Small intestine (tissue), 7 donors: ENCODE measurements around the gene KLHL1. TPM values are rescaled to one million over a fixed set of nuclear protein-coding genes. Genes with fewer than 3 reads are reported as not detected.

Source experiments
- DNase-seq, 2 donors: peaks; one replicate each; pipeline versions ENCODE4 v3.0.0 to v3.0.0-alpha.2; 2013
- FAIRE-seq: peaks from 2 replicates; lab custom pipeline; 2012; peaks lifted over from hg19 to GRCh38; lab: Jason Lieb, UNC
- H3K27ac ChIP-seq, 3 donors: one replicate each; pipeline ENCODE4 v1.5.1; 2013; ENCODE audit warnings: low read length in 2 of 3, mild to moderate bottlenecking in 2 of 3, control low read depth in 1 of 3, inconsistent platforms in 1 of 3, low read depth in 1 of 3, moderate library complexity in 1 of 3
- H3K27me3 ChIP-seq, 3 donors: one replicate each; pipeline ENCODE4 v1.6.1; 2013; ENCODE audit warnings: low read length in 3 of 3, inconsistent platforms in 1 of 3; ENCODE audit not compliant: control insufficient read depth in 3 of 3, insufficient read depth in 3 of 3
- H3K36me3 ChIP-seq, 3 donors: one replicate each; pipeline ENCODE4 v1.6.1; 2013; ENCODE audit warnings: low read length in 3 of 3, inconsistent platforms in 1 of 3, low read depth in 1 of 3, mild to moderate bottlenecking in 1 of 3, moderate library complexity in 1 of 3; ENCODE audit not compliant: control insufficient read depth in 3 of 3, insufficient read depth in 2 of 3
- H3K4me1 ChIP-seq, 3 donors: one replicate each; pipeline ENCODE4 v1.6.1; 2013; ENCODE audit warnings: low read length in 2 of 3, inconsistent platforms in 1 of 3, low read depth in 1 of 3, mild to moderate bottlenecking in 1 of 3, moderate library complexity in 1 of 3; ENCODE audit not compliant: control insufficient read depth in 3 of 3, insufficient read depth in 2 of 3
- H3K4me3 ChIP-seq, 3 donors: one replicate each; pipeline ENCODE4 v1.5.1; 2013; ENCODE audit warnings: low read length in 3 of 3, control low read depth in 1 of 3, inconsistent platforms in 1 of 3, low read depth in 1 of 3, mild to moderate bottlenecking in 1 of 3, moderate library complexity in 1 of 3
- H3K9me3 ChIP-seq, 2 donors: one replicate each; pipeline ENCODE4 v1.6.1; 2013; ENCODE audit warnings: low read depth in 1 of 2, low read length in 1 of 2; ENCODE audit not compliant: control insufficient read depth in 2 of 2, insufficient read depth in 1 of 2
- WGBS, 3 donors: extraction: QIAGEN DNeasy Blood & Tissue Kit; methylation state at CpG; one replicate each; pipeline ENCODE4 v1.1.7; 2013; 5-methylcytosine and 5-hydroxymethylcytosine counted together
- polyA plus RNA-seq, 4 donors: library from polyadenylated mRNA; stranded (reverse) in 3 of 4; unstranded in 1 of 4; fragments of 200-250 nt in 3 of 4; fragments of 120-200 nt in 1 of 4; gene quantifications; one replicate each; pipeline versions ENCODE4 v1.2.1 to v1.2.3, GENCODE V29; 2013
- donor health status: healthy with polysubstance abuse.
- donor health status: control.
- donor health status: control.
- donor health status: Bipolar disorder and iron deficiency.
- donor health status: healthy.

KLHL1 gene
- polyA plus RNA-seq, 4 donors: 0.04 to 0.06 TPM; not detected in 2

GRCh38 chr13:70042193-70042592 lies 66.1 kb downstream of the KLHL1 start:
- H3K27me3 ChIP-seq: no peaks in the 10 kb centered on the region
- 24 to 53% (median 39%) methylated on average over 4 of the region's 4 CpGs for WGBS, 3 donors
- H3K36me3 ChIP-seq: no peaks in the 10 kb centered on the region
- no peak for FAIRE-seq
- peaks cover 0 to 4% (median 0%) of the 10 kb centered on the region in 3 donors for H3K4me1 ChIP-seq
- H3K9me3 ChIP-seq: no peaks in the 10 kb centered on the region
- no peak overlapping the region for H3K27ac ChIP-seq
- no peak overlapping the region for H3K4me3 ChIP-seq
- DNase-seq: peak in 1 of 2 donors; percentile 52

- Histone ChIP-seq H3K36me3 (no peaks in the 10 kb centered on the region), H3K9me3 (no peaks in the 10 kb centered on the region), H3K27ac (no peak overlapping the region), H3K4me1 (no peaks in the 10 kb centered on the region), H3K4me3 (no peak overlapping the region), H3K27me3 (no peaks in the 10 kb centered on the region)
- DNase-seq (no peak), FAIRE-seq (no peak)
Observed at GRCh38 chr13:70034286-70034685, 74.0 kb downstream of the KLHL1 start.

- H3K27ac ChIP-seq: no peak overlapping the region
- H3K9me3 ChIP-seq: no peaks in the 10 kb centered on the region
- no peaks in the 10 kb centered on the region for H3K27me3 ChIP-seq
- no peak for DNase-seq
- no peak for FAIRE-seq
- no peak overlapping the region for H3K4me3 ChIP-seq
- WGBS, 3 donors: 54 to 70% (median 60%) methylated on average over 4 of the region's 4 CpGs
- H3K4me1 ChIP-seq: no peaks in the 10 kb centered on the region
- H3K36me3 ChIP-seq: no peaks in the 10 kb centered on the region
Observed at GRCh38 chr13:70027551-70027950, 80.7 kb downstream of the KLHL1 start.

GRCh38 chr13:70023516-70023915 lies 84.7 kb downstream of the KLHL1 start:
- no peak for DNase-seq
- no peaks in the 10 kb centered on the region for H3K27me3 ChIP-seq
- H3K27ac ChIP-seq: no peak overlapping the region
- no peaks in the 10 kb centered on the region for H3K36me3 ChIP-seq
- FAIRE-seq: no peak
- H3K9me3 ChIP-seq: no peaks in the 10 kb centered on the region
- WGBS, 3 donors: 82 to 93% (median 90%) methylated on average over 2 of the region's 2 CpGs
- no peak overlapping the region for H3K4me3 ChIP-seq
- no peaks in the 10 kb centered on the region for H3K4me1 ChIP-seq

- Histone ChIP-seq H3K4me1 (no peaks in the 10 kb centered on the region), H3K27me3 (no peaks in the 10 kb centered on the region), H3K36me3 (no peaks in the 10 kb centered on the region), H3K9me3 (no peaks in the 10 kb centered on the region), H3K4me3 (no peak overlapping the region), H3K27ac (no peak overlapping the region)
- 78 to 86% (median 81%) methylated on average over 3 of the region's 3 CpGs for WGBS, 3 donors
- no peak for DNase-seq
- no peak for FAIRE-seq
Observed at GRCh38 chr13:70022646-70023045, 85.6 kb downstream of the KLHL1 start.

GRCh38 chr13:70016116-70016515 lies 92.1 kb downstream of the KLHL1 start:
- Histone ChIP-seq H3K4me3 (no peak overlapping the region), H3K9me3 (peaks cover 0 to 15% of the 10 kb centered on the region in 2 donors), H3K27ac (no peak overlapping the region), H3K27me3 (no peaks in the 10 kb centered on the region), H3K36me3 (no peaks in the 10 kb centered on the region), H3K4me1 (no peaks in the 10 kb centered on the region)
- DNase-seq: no peak
- FAIRE-seq: no peak
- 61 to 78% (median 76%) methylated on average over 3 of the region's 3 CpGs for WGBS, 3 donors

GRCh38 chr13:70014337-70014736 lies 93.9 kb downstream of the KLHL1 start:
- Histone ChIP-seq H3K4me3 (no peak overlapping the region), H3K27ac (no peak overlapping the region), H3K36me3 (no peaks in the 10 kb centered on the region), H3K9me3 (peaks cover 0 to 15% of the 10 kb centered on the region in 2 donors), H3K27me3 (no peaks in the 10 kb centered on the region), H3K4me1 (no peaks in the 10 kb centered on the region)
- DNase-seq (no peak), FAIRE-seq (no peak)

GRCh38 chr13:69999875-70000274 lies 108.4 kb downstream of the KLHL1 start:
- FAIRE-seq (no peak), DNase-seq (peak in 1 of 2 donors; percentile 3)
- Histone ChIP-seq H3K27ac (no peak overlapping the region), H3K36me3 (no peaks in the 10 kb centered on the region), H3K27me3 (no peaks in the 10 kb centered on the region), H3K4me3 (no peak overlapping the region), H3K4me1 (no peaks in the 10 kb centered on the region), H3K9me3 (no peaks in the 10 kb centered on the region)
- WGBS, 3 donors: 15 to 34% (median 32%) methylated on average over 2 of the region's 2 CpGs

- DNase-seq: no peak
- 86 to 91% (median 89%) methylated on average over 4 of the region's 4 CpGs for WGBS, 3 donors
- no peak overlapping the region for H3K27ac ChIP-seq
- FAIRE-seq: no peak
- no peaks in the 10 kb centered on the region for H3K4me1 ChIP-seq
- no peaks in the 10 kb centered on the region for H3K27me3 ChIP-seq
- no peak overlapping the region for H3K4me3 ChIP-seq
- no peaks in the 10 kb centered on the region for H3K36me3 ChIP-seq
- no peaks in the 10 kb centered on the region for H3K9me3 ChIP-seq
Observed at GRCh38 chr13:69997061-69997460, 111.2 kb downstream of the KLHL1 start.
